ENCODE data around the gene LRIT3. TPM values are rescaled to one million over a fixed set of nuclear protein-coding genes. Genes with fewer than 3 reads are reported as not detected.
A peak's percentile ranks its signal among the peaks of the same experiment; 100 is the strongest.

LRIT3 gene
- total and polyA plus RNA-seq, 7 donors: 0.03 to 0.08 (median 0.06) TPM; not detected in 1

GRCh38 chr4:109820563-109820962 is 27.3 kb upstream of the LRIT3 start:
- H3K36me3 ChIP-seq (ENCODE audit: insufficient read depth in 1 of 2, low read depth in 1 of 2): peaks cover 10 to 82% of the 10 kb centered on the region in 2 donors
- H3K9me3 ChIP-seq: no peaks in the 10 kb centered on the region
- no peak for TF ChIP-seq CTCF (IDR thresholded peaks at IDR 0.05)
- 24 to 42% (median 41%) methylated on average over 2 of the region's 2 CpGs for WGBS, 3 donors
- H3K27ac ChIP-seq: no peak overlapping the region
- intact Hi-C loops (cut with DNase I): loop anchor here (10.0 kb wide), 2 partner anchors 164 to 296 kb away; no protein-coding TSS in a partner anchor
- ATAC-seq: no peak
- DNase-seq: no peak
- no peak overlapping the region for H3K4me3 ChIP-seq
- no peaks in the 10 kb centered on the region for H3K27me3 ChIP-seq (ENCODE audit: insufficient read depth in 3 of 3, low read length in 2 of 3)
- H3K4me1 ChIP-seq: peaks cover 10% of the 10 kb centered on the region

GRCh38 chr4:109821185-109821584 is 26.7 kb upstream of the LRIT3 start:
- Histone ChIP-seq H3K4me3 (no peak overlapping the region), H3K9me3 (no peaks in the 10 kb centered on the region), H3K27ac (no peak overlapping the region), H3K36me3 (ENCODE audit: insufficient read depth in 1 of 2, low read depth in 1 of 2) (peaks cover 10 to 87% of the 10 kb centered on the region in 2 donors), H3K4me1 (peaks cover 10% of the 10 kb centered on the region), H3K27me3 (ENCODE audit: insufficient read depth in 3 of 3, low read length in 2 of 3) (no peaks in the 10 kb centered on the region)
- DNase-seq (no peak), ATAC-seq (no peak)
- TF ChIP-seq CTCF (IDR thresholded peaks at IDR 0.05): no peak
- WGBS, 3 donors: 76 to 85% (median 81%) methylated on average over 2 of the region's 2 CpGs
- intact Hi-C loops (cut with DNase I): loop anchor here (10.0 kb wide), 2 partner anchors 164 to 296 kb away; no protein-coding TSS in a partner anchor

- intact Hi-C loops (cut with DNase I): loop anchor here (5.0 to 10.0 kb wide), 3 partner anchors 158 to 404 kb away; no protein-coding TSS in a partner anchor
- no peak for DNase-seq
- Histone ChIP-seq H3K9me3 (no peaks in the 10 kb centered on the region), H3K36me3 (ENCODE audit: insufficient read depth in 1 of 2, low read depth in 1 of 2) (peaks cover 3 to 49% of the 10 kb centered on the region in 2 donors), H3K27ac (no peak overlapping the region), H3K4me1 (no peaks in the 10 kb centered on the region), H3K4me3 (no peak overlapping the region), H3K27me3 (ENCODE audit: insufficient read depth in 3 of 3, low read length in 2 of 3) (no peaks in the 10 kb centered on the region)
- TF ChIP-seq CTCF (IDR thresholded peaks at IDR 0.05): peak; percentile 53
- peak in 1 of 4 donors; percentile 56 for ATAC-seq
These were observed 21.2 kb upstream of the LRIT3 start for GRCh38 chr4:109826719-109827118.

GRCh38 chr4:109827672-109828071 is 20.2 kb upstream of the LRIT3 start, which contains the start of gene RRH:
RRH (plus strand) TSS chr4:109827972; CDS start chr4:109828028, 56 bp downstream.
- Histone ChIP-seq H3K4me3 (no peak within 1 kb of the TSS), H3K4me1 (no peaks in the 10 kb centered on the region), H3K9me3 (no peaks in the 10 kb centered on the region), H3K27me3 (ENCODE audit: insufficient read depth in 3 of 3, low read length in 2 of 3) (no peaks in the 10 kb centered on the region), H3K36me3 (ENCODE audit: insufficient read depth in 1 of 2, low read depth in 1 of 2) (peaks cover 0 to 41% of the 10 kb centered on the region in 2 donors), H3K27ac (no peak within 1 kb of the TSS)
- ATAC-seq (no peak), DNase-seq (no peak)
- intact Hi-C loops (cut with DNase I): loop anchor here (5.0 to 10.0 kb wide), 3 partner anchors 157 to 405 kb away; no protein-coding TSS in a partner anchor
- no peak for TF ChIP-seq CTCF (IDR thresholded peaks at IDR 0.05)
- WGBS, 3 donors: 96 to 99% (median 96%) methylated on average over 2 of the region's 2 CpGs

GRCh38 chr4:109833756-109834155 is 14.2 kb upstream of the LRIT3 start:
- 91 to 97% (median 92%) methylated on average over 4 of the region's 4 CpGs for WGBS, 3 donors
- peaks cover 0 to under 1% of the 10 kb centered on the region in 2 donors for H3K36me3 ChIP-seq (ENCODE audit: insufficient read depth in 1 of 2, low read depth in 1 of 2)
- no peaks in the 10 kb centered on the region for H3K27me3 ChIP-seq (ENCODE audit: insufficient read depth in 3 of 3, low read length in 2 of 3)
- intact Hi-C loops (cut with DNase I): loop anchor here in 1 of 2 donors (5.0 kb wide), 1 partner anchor 134 kb away; no protein-coding TSS in a partner anchor
- no peak for TF ChIP-seq CTCF (IDR thresholded peaks at IDR 0.05)
- H3K27ac ChIP-seq: no peak overlapping the region
- no peaks in the 10 kb centered on the region for H3K4me1 ChIP-seq
- H3K9me3 ChIP-seq: no peaks in the 10 kb centered on the region
- DNase-seq: no peak
- no peak overlapping the region for H3K4me3 ChIP-seq
- ATAC-seq: no peak

Measured in psoas muscle (tissue), 8 donors.